Measurements from ENCODE around the gene MOCS3. TPM values are rescaled to one million over a fixed set of nuclear protein-coding genes. Genes with fewer than 3 reads are reported as not detected.

Gene MOCS3
- total and polyA plus RNA-seq, 2 donors (not counting 1 experiment from before 2014, with no cell fraction given), result 0.91 to 7.6 TPM

DNA sequence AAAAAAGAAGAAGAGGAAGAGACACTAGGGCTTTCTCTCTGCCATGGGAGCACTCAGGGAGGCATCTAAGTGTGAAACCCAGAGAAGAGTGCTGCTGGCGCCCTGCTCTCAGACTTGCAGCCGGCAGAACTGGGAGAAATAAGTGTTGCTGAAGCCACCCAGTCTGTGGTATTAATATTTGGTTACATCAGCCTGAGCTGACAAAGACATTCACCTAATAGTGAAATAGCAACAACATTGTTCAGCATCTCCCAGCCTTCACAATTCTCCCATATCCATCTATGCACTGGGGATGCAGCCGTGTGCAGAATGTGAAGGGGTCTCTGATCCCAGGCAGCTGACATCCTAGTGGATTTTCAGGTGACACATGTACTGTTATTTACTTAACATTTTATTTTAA, 52.3 kb downstream of the MOCS3 start:
- no peak for ATAC-seq (ENCODE audit: low read depth)
- Mint-ChIP-seq H3K9me3 (ENCODE audit: insufficient read depth) (no peaks in the 10 kb centered on the region), H3K27me3 (peaks cover 16% of the 10 kb centered on the region), H3K27ac (no peak overlapping the region), H3K4me1 (peaks cover 9% of the 10 kb centered on the region), H3K4me3 (no peak overlapping the region)
- Histone ChIP-seq H3K79me2 (ENCODE audit: control insufficient read depth, insufficient read depth, low read length) (peaks cover 8% of the 10 kb centered on the region), H3K9ac (ENCODE audit: low read length) (no peak overlapping the region), H3K4me1 (ENCODE audit: control insufficient read depth in 2 of 2, insufficient read depth in 2 of 2, low read length in 2 of 2) (peaks cover 14 to 15% of the 10 kb centered on the region in 2 donors), H3K9me3 (ENCODE audit: control extremely low read depth in 1 of 3, control insufficient read depth in 2 of 3, insufficient read depth in 1 of 3, low read length in 2 of 3) (peaks cover 0 to 2% (median 0%) of the 10 kb centered on the region in 3 donors), H3K4me3 (ENCODE audit: control extremely low read depth in 1 of 5, extremely low read depth in 1 of 5, insufficient read depth in 1 of 5, low read depth in 2 of 5, low read length in 4 of 5) (no peak overlapping the region), H4K20me1 (ENCODE audit: control insufficient read depth, insufficient read depth, low read length, poor library complexity, severe bottlenecking) (peaks cover 14% of the 10 kb centered on the region), H3K27ac (ENCODE audit: low read length in 2 of 2) (no peak overlapping the region), H3K36me3 (replicated peaks in 1 of 2; ENCODE audit: control extremely low read depth in 1 of 2, control insufficient read depth in 1 of 2, extremely low read depth in 1 of 2, insufficient read depth in 2 of 2, low read length in 1 of 2) (peaks cover 0 to 4% of the 10 kb centered on the region in 2 experiments), H2AFZ (ENCODE audit: insufficient read depth, low read depth, low read length, poor library complexity, severe bottlenecking) (no peak overlapping the region), H3K27me3 (replicated peaks in 1 of 4; ENCODE audit: control extremely low read depth in 1 of 4, control insufficient read depth in 3 of 4, insufficient read depth in 4 of 4, low read length in 3 of 4) (peaks cover 0 to 4% (median 0%) of the 10 kb centered on the region in 4 experiments), H3K4me2 (replicated peaks; ENCODE audit: low read depth, low read length, poor library complexity, severe bottlenecking) (no peak overlapping the region)
- TF ChIP-seq EZH2 (IDR thresholded peaks at IDR 0.05; ENCODE audit: borderline replicate concordance, insufficient read depth, low read depth, low read length, poor library complexity, severe bottlenecking), result no peak
- TF ChIP-seq, protein P1, sequence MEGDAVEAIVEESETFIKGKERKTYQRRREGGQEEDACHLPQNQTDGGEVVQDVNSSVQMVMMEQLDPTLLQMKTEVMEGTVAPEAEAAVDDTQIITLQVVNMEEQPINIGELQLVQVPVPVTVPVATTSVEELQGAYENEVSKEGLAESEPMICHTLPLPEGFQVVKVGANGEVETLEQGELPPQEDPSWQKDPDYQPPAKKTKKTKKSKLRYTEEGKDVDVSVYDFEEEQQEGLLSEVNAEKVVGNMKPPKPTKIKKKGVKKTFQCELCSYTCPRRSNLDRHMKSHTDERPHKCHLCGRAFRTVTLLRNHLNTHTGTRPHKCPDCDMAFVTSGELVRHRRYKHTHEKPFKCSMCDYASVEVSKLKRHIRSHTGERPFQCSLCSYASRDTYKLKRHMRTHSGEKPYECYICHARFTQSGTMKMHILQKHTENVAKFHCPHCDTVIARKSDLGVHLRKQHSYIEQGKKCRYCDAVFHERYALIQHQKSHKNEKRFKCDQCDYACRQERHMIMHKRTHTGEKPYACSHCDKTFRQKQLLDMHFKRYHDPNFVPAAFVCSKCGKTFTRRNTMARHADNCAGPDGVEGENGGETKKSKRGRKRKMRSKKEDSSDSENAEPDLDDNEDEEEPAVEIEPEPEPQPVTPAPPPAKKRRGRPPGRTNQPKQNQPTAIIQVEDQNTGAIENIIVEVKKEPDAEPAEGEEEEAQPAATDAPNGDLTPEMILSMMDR (IDR thresholded peaks at IDR 0.05), result no peak
- CTCF ChIA-PET, result no interaction called here
- POLR2A ChIA-PET, result no interaction called here
- intact Hi-C loops (cut with micrococcal nuclease), result no loop called here
- DNase-seq, result no peak
- no CpG with 5 or more reads among the region's 3 CpGs for WGBS (ENCODE audit: insufficient coverage)

DNA sequence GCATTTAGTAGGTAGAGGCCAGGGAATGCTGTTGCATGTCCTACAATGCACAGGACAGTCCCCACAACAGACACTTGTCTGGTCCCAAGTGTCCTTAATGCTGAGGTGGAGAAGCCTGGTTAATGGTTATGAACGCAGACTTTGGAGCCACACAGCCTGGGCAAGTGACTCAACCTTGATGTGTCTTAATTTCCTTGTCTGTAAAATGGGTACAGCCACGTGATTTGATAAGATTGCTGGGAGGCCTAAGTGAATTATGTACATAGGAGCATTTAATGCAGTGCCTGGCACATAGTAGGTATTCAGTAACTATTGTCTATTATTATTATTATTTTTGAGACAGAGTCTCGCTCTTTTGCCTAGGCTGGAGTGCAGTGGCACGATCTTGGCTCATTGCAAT, 52.9 kb downstream of the MOCS3 start:
- Histone ChIP-seq H3K4me3 (ENCODE audit: control extremely low read depth in 1 of 5, extremely low read depth in 1 of 5, insufficient read depth in 1 of 5, low read depth in 2 of 5, low read length in 4 of 5) (no peak overlapping the region), H3K27ac (ENCODE audit: low read length in 2 of 2) (no peak overlapping the region), H4K20me1 (ENCODE audit: control insufficient read depth, insufficient read depth, low read length, poor library complexity, severe bottlenecking) (peaks cover 16% of the 10 kb centered on the region), H3K4me2 (replicated peaks; ENCODE audit: low read depth, low read length, poor library complexity, severe bottlenecking) (no peak overlapping the region), H3K27me3 (replicated peaks in 1 of 4; ENCODE audit: control extremely low read depth in 1 of 4, control insufficient read depth in 3 of 4, insufficient read depth in 4 of 4, low read length in 3 of 4) (peaks cover 0 to 4% (median 0%) of the 10 kb centered on the region in 4 experiments), H3K9ac (ENCODE audit: low read length) (no peak overlapping the region), H3K9me3 (ENCODE audit: control extremely low read depth in 1 of 3, control insufficient read depth in 2 of 3, insufficient read depth in 1 of 3, low read length in 2 of 3) (peaks cover 0 to 2% (median 0%) of the 10 kb centered on the region in 3 donors), H3K4me1 (ENCODE audit: control insufficient read depth in 2 of 2, insufficient read depth in 2 of 2, low read length in 2 of 2) (peaks cover 15% of the 10 kb centered on the region in 2 donors), H3K79me2 (ENCODE audit: control insufficient read depth, insufficient read depth, low read length) (peaks cover 8% of the 10 kb centered on the region), H2AFZ (ENCODE audit: insufficient read depth, low read depth, low read length, poor library complexity, severe bottlenecking) (no peak overlapping the region), H3K36me3 (replicated peaks in 1 of 2; ENCODE audit: control extremely low read depth in 1 of 2, control insufficient read depth in 1 of 2, extremely low read depth in 1 of 2, insufficient read depth in 2 of 2, low read length in 1 of 2) (peaks cover 0 to 4% of the 10 kb centered on the region in 2 experiments)
- ChIA-PET CTCF (no interaction called here), POLR2A (no interaction called here)
- H3K4me3 Mint-ChIP-seq, result no peak overlapping the region
- H3K27ac Mint-ChIP-seq, result no peak overlapping the region
- WGBS (ENCODE audit: insufficient coverage), result 86% methylated on average over 4 of the region's 4 CpGs
- H3K9me3 Mint-ChIP-seq (ENCODE audit: insufficient read depth), result no peaks in the 10 kb centered on the region
- ATAC-seq (ENCODE audit: low read depth) (no peak), DNase-seq (no peak)
- intact Hi-C loops (cut with micrococcal nuclease), result no loop called here
- TF ChIP-seq EZH2 (IDR thresholded peaks at IDR 0.05; ENCODE audit: borderline replicate concordance, insufficient read depth, low read depth, low read length, poor library complexity, severe bottlenecking), result no peak
- TF ChIP-seq, protein P1 (IDR thresholded peaks at IDR 0.05), result no peak
- peaks cover 12% of the 10 kb centered on the region for H3K27me3 Mint-ChIP-seq
- H3K4me1 Mint-ChIP-seq, result peaks cover 9% of the 10 kb centered on the region

Measured in B cell (primary cell).